ENCODE results near the gene ATXN1.

GRCh38 chr6:16452348-16452747 lies 308.9 kb downstream of the ATXN1 start:
- TF ChIP-seq, protein P1, sequence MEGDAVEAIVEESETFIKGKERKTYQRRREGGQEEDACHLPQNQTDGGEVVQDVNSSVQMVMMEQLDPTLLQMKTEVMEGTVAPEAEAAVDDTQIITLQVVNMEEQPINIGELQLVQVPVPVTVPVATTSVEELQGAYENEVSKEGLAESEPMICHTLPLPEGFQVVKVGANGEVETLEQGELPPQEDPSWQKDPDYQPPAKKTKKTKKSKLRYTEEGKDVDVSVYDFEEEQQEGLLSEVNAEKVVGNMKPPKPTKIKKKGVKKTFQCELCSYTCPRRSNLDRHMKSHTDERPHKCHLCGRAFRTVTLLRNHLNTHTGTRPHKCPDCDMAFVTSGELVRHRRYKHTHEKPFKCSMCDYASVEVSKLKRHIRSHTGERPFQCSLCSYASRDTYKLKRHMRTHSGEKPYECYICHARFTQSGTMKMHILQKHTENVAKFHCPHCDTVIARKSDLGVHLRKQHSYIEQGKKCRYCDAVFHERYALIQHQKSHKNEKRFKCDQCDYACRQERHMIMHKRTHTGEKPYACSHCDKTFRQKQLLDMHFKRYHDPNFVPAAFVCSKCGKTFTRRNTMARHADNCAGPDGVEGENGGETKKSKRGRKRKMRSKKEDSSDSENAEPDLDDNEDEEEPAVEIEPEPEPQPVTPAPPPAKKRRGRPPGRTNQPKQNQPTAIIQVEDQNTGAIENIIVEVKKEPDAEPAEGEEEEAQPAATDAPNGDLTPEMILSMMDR (IDR thresholded peaks at IDR 0.05; ENCODE audit: insufficient read depth, low read length, poor library complexity, severe bottlenecking): no peak
- TF ChIP-seq EZH2phosphoT487 (conservative IDR thresholded peaks at IDR 0.05; ENCODE audit: low read length): no peak
